PC-9 (cell line): Measurements from ENCODE around the gene MAGIX.

Source experiments
- EZH2 ChIP-seq: fragments of 200-600 bp; sonication (generic); IDR thresholded peaks from 2 replicates; pipeline ENCODE4 v1.8.0; 2017; ENCODE audit warnings: antibody characterized with exemption, low read depth
- TF ChIP-seq, protein P1 (sequence below): fragments of 200-600 bp; sonication (generic); conservative IDR thresholded peaks from 2 replicates; pipeline ENCODE4 v1.6.1; 2017; ENCODE audit warnings: mixed run types, antibody characterized with exemption, mild to moderate bottlenecking, moderate library complexity

DNA sequence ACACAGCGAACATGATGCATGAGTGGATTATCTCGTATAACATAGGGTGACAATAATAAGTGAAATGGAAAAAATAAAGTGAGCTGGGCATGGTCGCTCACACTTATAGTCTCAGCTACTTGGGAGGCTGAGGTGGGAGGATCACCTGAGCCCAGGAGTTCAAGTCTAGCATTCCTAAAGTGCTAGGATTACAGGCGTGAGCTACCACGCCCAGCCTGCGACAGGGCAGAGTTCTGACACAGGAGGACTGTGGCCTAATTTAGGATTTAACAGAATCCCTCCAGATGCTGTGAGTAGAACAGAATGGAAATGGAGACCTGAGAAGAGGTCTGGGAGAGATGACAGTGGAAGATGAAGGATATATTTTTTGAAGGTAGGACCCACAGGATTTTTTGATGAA is 27.0 kb downstream of the MAGIX start:
- TF ChIP-seq, protein P1, sequence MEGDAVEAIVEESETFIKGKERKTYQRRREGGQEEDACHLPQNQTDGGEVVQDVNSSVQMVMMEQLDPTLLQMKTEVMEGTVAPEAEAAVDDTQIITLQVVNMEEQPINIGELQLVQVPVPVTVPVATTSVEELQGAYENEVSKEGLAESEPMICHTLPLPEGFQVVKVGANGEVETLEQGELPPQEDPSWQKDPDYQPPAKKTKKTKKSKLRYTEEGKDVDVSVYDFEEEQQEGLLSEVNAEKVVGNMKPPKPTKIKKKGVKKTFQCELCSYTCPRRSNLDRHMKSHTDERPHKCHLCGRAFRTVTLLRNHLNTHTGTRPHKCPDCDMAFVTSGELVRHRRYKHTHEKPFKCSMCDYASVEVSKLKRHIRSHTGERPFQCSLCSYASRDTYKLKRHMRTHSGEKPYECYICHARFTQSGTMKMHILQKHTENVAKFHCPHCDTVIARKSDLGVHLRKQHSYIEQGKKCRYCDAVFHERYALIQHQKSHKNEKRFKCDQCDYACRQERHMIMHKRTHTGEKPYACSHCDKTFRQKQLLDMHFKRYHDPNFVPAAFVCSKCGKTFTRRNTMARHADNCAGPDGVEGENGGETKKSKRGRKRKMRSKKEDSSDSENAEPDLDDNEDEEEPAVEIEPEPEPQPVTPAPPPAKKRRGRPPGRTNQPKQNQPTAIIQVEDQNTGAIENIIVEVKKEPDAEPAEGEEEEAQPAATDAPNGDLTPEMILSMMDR: no peak
- no peak for TF ChIP-seq EZH2
